DOHH2 (cell line): ENCODE data around the gene CRIM1.

ENCODE experiments used
- H3F3A ChIP-seq: fragments of 200-600 bp; sonication (generic), shearing (Covaris generic); 2 replicates; pipeline ENCODE4 v1.6.0; 2016; ENCODE audit warnings: antibody characterized with exemption, mild to moderate bottlenecking; ENCODE audit not compliant: control insufficient read depth, insufficient read depth
- H3K27ac ChIP-seq: fragments of 200-600 bp; sonication (generic); 2 replicates; pipeline ENCODE4 v1.5.1; 2014; ENCODE audit warnings: low read depth, mild to moderate bottlenecking, low read length, moderate library complexity
- H3K27me3 ChIP-seq: fragments of 200-600 bp; sonication (generic); 2 replicates; pipeline ENCODE4 v1.6.1; 2014; ENCODE audit warnings: mild to moderate bottlenecking, low read length, mixed read lengths; ENCODE audit not compliant: control insufficient read depth
- H3K36me3 ChIP-seq: fragments of 200-600 bp; sonication (generic); 2 replicates; pipeline ENCODE4 v1.6.1; 2014; ENCODE audit warnings: mild to moderate bottlenecking, low read length, moderate library complexity, mixed read lengths; ENCODE audit not compliant: control insufficient read depth
- H3K4me1 ChIP-seq: fragments of 200-600 bp; sonication (generic); 2 replicates; pipeline ENCODE4 v1.6.1; 2014; ENCODE audit warnings: mild to moderate bottlenecking, low read length, mixed read lengths; ENCODE audit not compliant: control insufficient read depth
- H3K4me2 ChIP-seq: fragments of 200-600 bp; sonication (generic); 2 replicates; pipeline ENCODE4 v1.6.0; 2014; ENCODE audit warnings: mild to moderate bottlenecking, low read length, moderate library complexity
- H3K4me3 ChIP-seq: fragments of 200-600 bp; sonication (generic); 2 replicates; pipeline ENCODE4 v1.5.1; 2014; ENCODE audit warnings: mild to moderate bottlenecking, low read length, mixed read lengths
- H3K79me2 ChIP-seq: fragments of 200-600 bp; sonication (generic); 2 replicates; pipeline ENCODE4 v1.6.1; 2014; ENCODE audit warnings: mild to moderate bottlenecking, low read length, mixed read lengths; ENCODE audit not compliant: control insufficient read depth
- H3K9me2 ChIP-seq: fragments of 200-600 bp; sonication (generic); replicated peaks from 2 replicates; pipeline ENCODE4 v1.6.1; 2014; ENCODE audit warnings: mild to moderate bottlenecking, low read length, mixed read lengths; ENCODE audit not compliant: control insufficient read depth
- H3K9me3 ChIP-seq: fragments of 200-600 bp; sonication (generic); 2 replicates; pipeline ENCODE4 v1.6.1; 2014; ENCODE audit warnings: antibody characterized with exemption, low read length, mixed read lengths; ENCODE audit not compliant: control insufficient read depth, insufficient read depth
- H4K20me1 ChIP-seq: fragments of 200-600 bp; sonication (generic); 2 replicates; pipeline ENCODE4 v1.6.0; 2014; ENCODE audit warnings: low read depth, mild to moderate bottlenecking, antibody characterized with exemption, low read length, moderate library complexity; ENCODE audit not compliant: control insufficient read depth, insufficient read depth
- EZH2phosphoT487 ChIP-seq: fragments of 200-600 bp; sonication (generic); IDR thresholded peaks from 2 replicates; pipeline ENCODE4 v1.6.1; 2017; ENCODE audit warnings: borderline replicate concordance, mild to moderate bottlenecking, antibody characterized with exemption, low read length, moderate library complexity, mixed read lengths
- TF ChIP-seq, protein P1 (sequence below): fragments of 200-600 bp; sonication (generic); IDR thresholded peaks from one replicate; pipeline ENCODE4 v1.5.1; 2014; ENCODE audit warnings: antibody characterized with exemption, mild to moderate bottlenecking, low read depth, low read length; ENCODE audit not compliant: poor library complexity, severe bottlenecking

The CRIM1 gene

DNA sequence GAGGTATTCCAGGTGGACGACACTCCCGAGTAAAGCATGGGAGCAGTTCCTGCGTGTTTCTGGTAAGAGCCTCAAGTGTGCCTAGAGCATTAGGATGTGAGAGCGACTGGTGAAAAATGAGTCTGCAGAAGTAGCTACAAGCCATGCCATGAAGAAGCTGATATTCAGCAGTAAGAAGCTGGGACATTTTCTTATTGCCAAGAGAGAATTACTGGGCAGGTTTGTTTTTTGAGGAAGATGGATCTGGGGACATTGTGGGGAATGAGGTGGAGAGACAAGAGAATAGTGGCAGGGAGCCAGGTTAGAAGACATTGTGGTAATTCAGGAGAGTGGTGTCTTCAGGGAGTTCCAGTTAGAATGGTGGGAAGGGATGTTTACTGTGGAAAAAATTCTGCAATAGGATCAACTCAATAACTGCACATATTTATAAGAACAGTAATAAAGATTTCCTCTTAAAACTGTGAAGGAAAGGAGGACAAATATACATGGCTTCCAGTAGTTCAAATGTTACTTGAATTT is 38.2 kb downstream of the CRIM1 start:
- Histone ChIP-seq H3K4me2 (no peak overlapping the region), H3K4me1 (peaks cover 7% of the 10 kb centered on the region), H3K27me3 (no peaks in the 10 kb centered on the region), H3K27ac (no peak overlapping the region), H3K4me3 (no peak overlapping the region), H3K36me3 (peaks cover 36% of the 10 kb centered on the region), H4K20me1 (no peaks in the 10 kb centered on the region), H3K9me3 (no peaks in the 10 kb centered on the region), H3K9me2 (no peaks in the 10 kb centered on the region), H3F3A (no peaks in the 10 kb centered on the region; the same call in 1 of the 2 replicates), H3K79me2 (peaks cover 84% of the 10 kb centered on the region)
- TF ChIP-seq EZH2phosphoT487, result no peak
- TF ChIP-seq, protein P1, sequence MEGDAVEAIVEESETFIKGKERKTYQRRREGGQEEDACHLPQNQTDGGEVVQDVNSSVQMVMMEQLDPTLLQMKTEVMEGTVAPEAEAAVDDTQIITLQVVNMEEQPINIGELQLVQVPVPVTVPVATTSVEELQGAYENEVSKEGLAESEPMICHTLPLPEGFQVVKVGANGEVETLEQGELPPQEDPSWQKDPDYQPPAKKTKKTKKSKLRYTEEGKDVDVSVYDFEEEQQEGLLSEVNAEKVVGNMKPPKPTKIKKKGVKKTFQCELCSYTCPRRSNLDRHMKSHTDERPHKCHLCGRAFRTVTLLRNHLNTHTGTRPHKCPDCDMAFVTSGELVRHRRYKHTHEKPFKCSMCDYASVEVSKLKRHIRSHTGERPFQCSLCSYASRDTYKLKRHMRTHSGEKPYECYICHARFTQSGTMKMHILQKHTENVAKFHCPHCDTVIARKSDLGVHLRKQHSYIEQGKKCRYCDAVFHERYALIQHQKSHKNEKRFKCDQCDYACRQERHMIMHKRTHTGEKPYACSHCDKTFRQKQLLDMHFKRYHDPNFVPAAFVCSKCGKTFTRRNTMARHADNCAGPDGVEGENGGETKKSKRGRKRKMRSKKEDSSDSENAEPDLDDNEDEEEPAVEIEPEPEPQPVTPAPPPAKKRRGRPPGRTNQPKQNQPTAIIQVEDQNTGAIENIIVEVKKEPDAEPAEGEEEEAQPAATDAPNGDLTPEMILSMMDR, result no peak

DNA sequence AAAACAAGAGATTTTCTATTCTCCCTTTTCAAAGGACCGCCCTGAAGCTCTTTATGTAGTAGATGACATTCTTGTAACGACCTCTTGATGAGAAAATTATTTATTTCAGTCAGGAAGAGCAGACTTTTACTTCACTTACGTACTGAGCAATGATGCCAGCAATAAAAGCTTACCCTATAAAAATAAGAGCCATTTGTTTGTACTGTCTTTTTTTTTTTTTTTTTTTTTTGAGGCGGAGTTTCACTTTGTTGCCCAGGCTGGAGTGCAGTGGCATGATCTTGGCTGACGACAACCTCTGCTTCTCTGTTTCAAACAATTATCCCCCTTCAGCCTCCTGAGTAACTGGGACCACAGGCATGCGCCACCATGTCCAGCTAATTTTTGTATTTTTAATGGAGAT is 39.2 kb downstream of the CRIM1 start:
- no peaks in the 10 kb centered on the region; the same call in 1 of the 2 replicates for H3F3A ChIP-seq
- H3K9me2 ChIP-seq, result no peaks in the 10 kb centered on the region
- no peak overlapping the region for H3K4me2 ChIP-seq
- peaks cover 82% of the 10 kb centered on the region for H3K79me2 ChIP-seq
- peaks cover 35% of the 10 kb centered on the region for H3K36me3 ChIP-seq
- H3K9me3 ChIP-seq, result no peaks in the 10 kb centered on the region
- TF ChIP-seq EZH2phosphoT487, result no peak
- TF ChIP-seq, protein P1, result no peak
- H3K4me3 ChIP-seq, result no peak overlapping the region
- H3K27ac ChIP-seq, result no peak overlapping the region
- no peaks in the 10 kb centered on the region for H4K20me1 ChIP-seq
- no peaks in the 10 kb centered on the region for H3K27me3 ChIP-seq
- H3K4me1 ChIP-seq, result peaks cover 7% of the 10 kb centered on the region

DNA sequence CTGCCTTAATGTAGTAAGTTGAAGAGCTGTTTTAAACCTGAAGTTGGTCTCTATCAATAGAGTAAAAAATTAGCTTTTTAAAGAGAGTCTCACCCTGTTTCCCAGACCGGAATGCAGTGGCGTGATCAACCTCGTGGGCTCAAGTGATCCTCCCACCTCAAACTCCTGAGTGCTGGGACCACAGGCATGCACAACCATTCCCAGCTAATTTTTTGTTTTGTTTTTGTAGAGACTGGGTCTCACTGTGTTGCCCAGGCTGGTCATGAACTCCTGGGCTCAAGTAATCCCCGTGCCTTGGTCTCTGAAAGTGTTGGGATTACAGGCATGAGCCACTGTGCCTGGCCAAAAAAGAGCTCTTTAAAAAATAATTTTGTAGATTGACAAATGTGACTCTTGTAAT is 40.3 kb downstream of the CRIM1 start:
- Histone ChIP-seq H3K79me2 (peaks cover 88% of the 10 kb centered on the region), H3F3A (no peaks in the 10 kb centered on the region; the same call in 1 of the 2 replicates), H3K27ac (no peak overlapping the region)

More for the DNA sequence above, 40.3 kb downstream of the CRIM1 start:
- H3K4me3 ChIP-seq, result no peak overlapping the region
- no peaks in the 10 kb centered on the region for H3K27me3 ChIP-seq
- no peak overlapping the region for H3K4me2 ChIP-seq
- H3K36me3 ChIP-seq, result peaks cover 39% of the 10 kb centered on the region
- TF ChIP-seq, protein P1, result no peak
- no peak for TF ChIP-seq EZH2phosphoT487
- H4K20me1 ChIP-seq, result no peaks in the 10 kb centered on the region
- peaks cover 11% of the 10 kb centered on the region for H3K4me1 ChIP-seq
- H3K9me2 ChIP-seq, result no peaks in the 10 kb centered on the region
- H3K9me3 ChIP-seq, result no peaks in the 10 kb centered on the region
